NCI-H82 (cell line): ENCODE results near the gene ABCC10.
A peak's percentile ranks its signal among the peaks of the same experiment; 100 is the strongest.
"Not testable (repeated sequence)": the region's sequence is repeated elsewhere in the genome, so short reads cannot be mapped to it uniquely, and the experiment has no call there.

Experiments
- DNase-seq: peaks from one replicate; lab custom pipeline; 2025; lab: John Stamatoyannopoulos, UW

The ABCC10 gene

GRCh38 chr6:43447604-43448003 lies 20.3 kb downstream of the ABCC10 start:
- no peak for DNase-seq

GRCh38 chr6:43448916-43449315 lies 21.6 kb downstream of the ABCC10 start:
- DNase-seq: no peak

- no peak for DNase-seq
Observed at GRCh38 chr6:43450699-43451131, 23.4 kb downstream of the ABCC10 start.

- no peak for DNase-seq
Observed at GRCh38 chr6:43451348-43451747, 24.0 kb downstream of the ABCC10 start.

- DNase-seq: no peak
Observed at GRCh38 chr6:43451939-43452338, 24.6 kb downstream of the ABCC10 start.

GRCh38 chr6:43452896-43453295 lies 25.6 kb downstream of the ABCC10 start:
- DNase-seq: no peak

GRCh38 chr6:43453831-43454230 lies 26.5 kb downstream of the ABCC10 start:
- DNase-seq: no peak

GRCh38 chr6:43454290-43454695 lies 27.0 kb downstream of the ABCC10 start:
- no peak for DNase-seq

GRCh38 chr6:43454696-43455530 lies 27.6 kb downstream of the ABCC10 start:
- DNase-seq: peak; percentile 71

- peak; percentile 85 for DNase-seq
Observed at GRCh38 chr6:43455531-43456428, 28.4 kb downstream of the ABCC10 start, which contains the start of gene DLK2. Gene DLK2 (minus strand): TSS chr6:43455548. CDS start chr6:43454825, 723 bp downstream.

GRCh38 chr6:43457643-43458042 lies 30.3 kb downstream of the ABCC10 start:
- DNase-seq: no peak

- not testable (repeated sequence) for DNase-seq
Observed at GRCh38 chr6:43458154-43458553, 30.8 kb downstream of the ABCC10 start.

- DNase-seq: no peak
Observed at GRCh38 chr6:43459535-43459934, 32.2 kb downstream of the ABCC10 start.

GRCh38 chr6:43460032-43460431 lies 32.7 kb downstream of the ABCC10 start:
- DNase-seq: peak; percentile 25

- no peak for DNase-seq
Observed at GRCh38 chr6:43461936-43462335, 34.6 kb downstream of the ABCC10 start.

- DNase-seq: no peak
Observed at GRCh38 chr6:43464337-43464736, 37.0 kb downstream of the ABCC10 start.

- DNase-seq: no peak
Observed at GRCh38 chr6:43465948-43466347, 38.6 kb downstream of the ABCC10 start.

- DNase-seq: not testable (repeated sequence)
Observed at GRCh38 chr6:43467265-43467664, 39.9 kb downstream of the ABCC10 start.

GRCh38 chr6:43467752-43468151 lies 40.4 kb downstream of the ABCC10 start:
- no peak for DNase-seq

- DNase-seq: peak; percentile 13
Observed at GRCh38 chr6:43468240-43468639, 40.9 kb downstream of the ABCC10 start.

- no peak for DNase-seq
Observed at GRCh38 chr6:43468748-43469681, 41.7 kb downstream of the ABCC10 start.

- no peak for DNase-seq
Observed at GRCh38 chr6:43469947-43470346, 42.6 kb downstream of the ABCC10 start.
